H9 (cell line): Measurements from ENCODE around the gene SRGAP2C. TPM values are rescaled to one million over a fixed set of nuclear protein-coding genes. Genes with fewer than 3 reads are reported as not detected.
"Not testable (repeated sequence)": the region's sequence is repeated elsewhere in the genome, so short reads cannot be mapped to it uniquely, and the experiment has no call there.

Source experiments
- DNase-seq: peaks from one replicate; pipeline ENCODE4 v3.0.0-alpha.2; 2017
- H2AFZ ChIP-seq: one replicate; pipeline ENCODE4 v1.6.1; 2013; ENCODE audit warnings: mild to moderate bottlenecking, low read length, control low read depth, moderate library complexity
- H2AK5ac ChIP-seq: 2 replicates; pipeline ENCODE4 v1.6.1; 2013; ENCODE audit warnings: low read length, control low read depth, mixed read lengths; ENCODE audit not compliant: insufficient read length
- H2BK120ac ChIP-seq: one replicate; pipeline ENCODE4 v1.6.1; 2013; ENCODE audit warnings: low read depth, mild to moderate bottlenecking, low read length, control low read depth, inconsistent platforms; ENCODE audit not compliant: poor library complexity, severe bottlenecking
- H2BK12ac ChIP-seq: 2 replicates; pipeline ENCODE4 v1.6.1; 2013; ENCODE audit warnings: low read length, control low read depth, mixed read lengths, low read depth; ENCODE audit not compliant: insufficient read length
- H2BK15ac ChIP-seq: 2 replicates; pipeline ENCODE4 v1.6.1; 2013; ENCODE audit warnings: low read depth, low read length, control low read depth
- H2BK20ac ChIP-seq: one replicate; pipeline ENCODE4 v1.6.1; 2013; ENCODE audit warnings: low read depth, mild to moderate bottlenecking, low read length, control low read depth, inconsistent platforms; ENCODE audit not compliant: poor library complexity, severe bottlenecking
- H2BK5ac ChIP-seq: 2 replicates; pipeline ENCODE4 v1.6.1; 2013; ENCODE audit warnings: low read length, control low read depth, mixed read lengths; ENCODE audit not compliant: insufficient read length
- H3K14ac ChIP-seq: 2 replicates; pipeline ENCODE4 v1.6.1; 2013; ENCODE audit warnings: low read length, control low read depth; ENCODE audit not compliant: insufficient read depth
- H3K18ac ChIP-seq: 2 replicates; pipeline ENCODE4 v1.6.1; 2013; ENCODE audit warnings: low read depth, mild to moderate bottlenecking, mixed read lengths, low read length, control low read depth; ENCODE audit not compliant: insufficient read length
- H3K23ac ChIP-seq: 2 replicates; pipeline ENCODE4 v1.6.1; 2013; ENCODE audit warnings: low read length, control low read depth, mixed read lengths, low read depth; ENCODE audit not compliant: insufficient read length
- H3K23me2 ChIP-seq: 2 replicates; pipeline ENCODE4 v1.6.1; 2013; ENCODE audit warnings: low read depth, mild to moderate bottlenecking, mixed read lengths, low read length, control low read depth; ENCODE audit not compliant: insufficient read length, poor library complexity, severe bottlenecking
- H3K27ac ChIP-seq: 2 replicates; pipeline ENCODE4 v1.5.1; 2013; ENCODE audit warnings: low read length, control low read depth, mixed read lengths, low read depth; ENCODE audit not compliant: insufficient read length
- H3K27me3 ChIP-seq: 2 replicates; pipeline ENCODE4 v1.6.1; 2013; ENCODE audit warnings: low read length, control low read depth, inconsistent platforms; ENCODE audit not compliant: insufficient read depth
- H3K4ac ChIP-seq: 2 replicates; pipeline ENCODE4 v1.6.1; 2013; ENCODE audit warnings: low read depth, mild to moderate bottlenecking, control low read depth, inconsistent platforms, low read length, moderate library complexity
- H3K4me1 ChIP-seq: 2 replicates; pipeline ENCODE4 v1.6.1; 2013; ENCODE audit warnings: low read length, control low read depth, inconsistent platforms; ENCODE audit not compliant: insufficient read depth
- H3K4me2 ChIP-seq: 2 replicates; pipeline ENCODE4 v1.6.1; 2013; ENCODE audit warnings: low read length, control low read depth, mixed read lengths; ENCODE audit not compliant: insufficient read length, insufficient read depth
- H3K56ac ChIP-seq: 2 replicates; pipeline ENCODE4 v1.6.1; 2013; ENCODE audit warnings: low read depth, mild to moderate bottlenecking, mixed read lengths, low read length, control low read depth; ENCODE audit not compliant: insufficient read length
- H3K79me1 ChIP-seq: 2 replicates; pipeline ENCODE4 v1.6.1; 2013; ENCODE audit warnings: low read depth, mild to moderate bottlenecking, moderate library complexity, low read length, control low read depth, inconsistent platforms; ENCODE audit not compliant: insufficient read depth, poor library complexity, severe bottlenecking
- H3K79me2 ChIP-seq: 2 replicates; pipeline ENCODE4 v1.6.1; 2013; ENCODE audit warnings: low read length, control low read depth, inconsistent platforms; ENCODE audit not compliant: insufficient read depth
- H3K9ac ChIP-seq: 2 replicates; pipeline ENCODE4 v1.6.1; 2013; ENCODE audit warnings: low read length, control low read depth, mixed read lengths; ENCODE audit not compliant: insufficient read length; ENCODE audit errors: extremely low read depth
- H3K9me3 ChIP-seq: one replicate; pipeline ENCODE4 v1.6.1; 2013; ENCODE audit warnings: low read depth, low read length, inconsistent platforms; ENCODE audit not compliant: control insufficient read depth
- H3T11ph ChIP-seq: one replicate; pipeline ENCODE4 v1.6.1; 2013; ENCODE audit warnings: mild to moderate bottlenecking, low read length, control low read depth, inconsistent platforms
- H4K20me1 ChIP-seq: one replicate; pipeline ENCODE4 v1.6.1; 2013; ENCODE audit not compliant: control insufficient read depth, insufficient read length, insufficient read depth
- H4K5ac ChIP-seq: 2 replicates; pipeline ENCODE4 v1.6.1; 2013; ENCODE audit warnings: low read depth, mild to moderate bottlenecking, mixed read lengths, low read length, control low read depth; ENCODE audit not compliant: insufficient read length
- H4K8ac ChIP-seq: replicated peaks from 2 replicates; pipeline ENCODE4 v1.6.1; 2013; ENCODE audit warnings: low read length, control low read depth, mixed read lengths, low read depth; ENCODE audit not compliant: insufficient read length
- H4K91ac ChIP-seq: 2 replicates; pipeline ENCODE4 v1.6.1; 2013; ENCODE audit warnings: low read depth, mild to moderate bottlenecking, moderate library complexity, mixed read lengths, low read length, control low read depth; ENCODE audit not compliant: insufficient read length
- H3K27ac Mint-ChIP-seq, 3 experiments: 2 replicates in 2 of 3; 3 replicates in 1 of 3; pipeline ENCODE4 v1.8.0; 2020 to 2021; ENCODE audit warnings: mixed read lengths in 3 of 3, mild to moderate bottlenecking in 1 of 3, moderate library complexity in 1 of 3
- H3K27me3 Mint-ChIP-seq: 2 replicates; pipeline ENCODE4 v1.8.0; 2021; ENCODE audit warnings: low read depth, mild to moderate bottlenecking, moderate library complexity, mixed read lengths
- H3K36me3 Mint-ChIP-seq, 3 experiments: 2 replicates in 2 of 3; 3 replicates in 1 of 3; pipeline ENCODE4 v1.8.0; 2020 to 2021; ENCODE audit warnings: low read depth in 3 of 3, mixed read lengths in 3 of 3; ENCODE audit not compliant: insufficient read depth in 1 of 3
- H3K4me1 Mint-ChIP-seq, 2 experiments: 2 replicates each; pipeline ENCODE4 v1.8.0; 2020; ENCODE audit warnings: mixed read lengths in 2 of 2
- H3K4me3 Mint-ChIP-seq, 2 experiments: 2 replicates in 1 of 2; 3 replicates in 1 of 2; pipeline ENCODE4 v1.8.0; 2020 to 2021; ENCODE audit warnings: mild to moderate bottlenecking in 2 of 2, mixed read lengths in 2 of 2, moderate library complexity in 1 of 2
- H3K9me3 Mint-ChIP-seq, 2 experiments: 2 replicates in 1 of 2; 3 replicates in 1 of 2; pipeline ENCODE4 v1.8.0; 2020; ENCODE audit warnings: mild to moderate bottlenecking in 2 of 2, mixed read lengths in 2 of 2, moderate library complexity in 1 of 2
- WGBS: extraction: QIAGEN DNeasy Blood & Tissue Kit; methylation state at CpG from one replicate; pipeline ENCODE4 v1.1.7; 2013; ENCODE audit warnings: missing lambda C conversion rate, low lambda C conversion rate, mixed read lengths; ENCODE audit not compliant: insufficient read length; ENCODE audit errors: extremely low coverage; 5-methylcytosine and 5-hydroxymethylcytosine counted together
- total RNA-seq: library from RNA; stranded (reverse); gene quantifications from 2 replicates; pipeline ENCODE4 v1.2.1, GENCODE V29; 2021

The SRGAP2C gene
- total RNA-seq, 1 experiment from 2014 or later = 16.5 TPM

DNA sequence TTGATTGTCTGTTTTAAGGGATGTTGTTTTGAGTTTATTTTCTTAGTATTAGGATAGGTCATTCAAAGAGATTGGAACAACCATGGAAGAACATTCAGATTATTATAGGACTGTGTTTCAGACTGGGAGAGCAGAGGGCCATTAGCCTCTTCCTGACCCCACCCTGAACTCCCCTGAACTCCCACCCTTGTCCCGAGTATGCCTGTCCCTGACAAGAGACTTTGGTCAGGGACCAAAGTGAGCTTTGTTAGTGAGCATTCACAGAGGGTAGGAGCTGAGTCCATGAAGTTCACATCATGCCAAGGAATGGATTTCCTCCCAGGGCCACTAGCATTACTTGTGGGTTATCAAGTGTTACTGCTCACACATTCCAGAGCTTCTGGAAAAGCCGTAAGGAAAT lies 172.0 kb downstream of the SRGAP2C start:
- H3K36me3 Mint-ChIP-seq, H3K18ac ChIP-seq, H2BK120ac ChIP-seq, H3K56ac ChIP-seq, H3K4me3 Mint-ChIP-seq, H2BK15ac ChIP-seq, H3K4me1 Mint-ChIP-seq, H2BK12ac ChIP-seq, H3K4me1 ChIP-seq, H2BK5ac ChIP-seq, H3T11ph ChIP-seq, H3K9ac ChIP-seq, H3K27me3 Mint-ChIP-seq, H3K79me1 ChIP-seq, H3K4ac ChIP-seq, H3K23me2 ChIP-seq, H2AK5ac ChIP-seq, H3K79me2 ChIP-seq, H3K23ac ChIP-seq, H3K9me3 ChIP-seq, H2BK20ac ChIP-seq, H3K9me3 Mint-ChIP-seq, H3K27me3 ChIP-seq, H3K14ac ChIP-seq, H4K8ac ChIP-seq, H3K4me2 ChIP-seq, H2AFZ ChIP-seq, H3K27ac ChIP-seq, H4K5ac ChIP-seq, H4K91ac ChIP-seq, H4K20me1 ChIP-seq, H3K27ac Mint-ChIP-seq, DNase-seq: not testable (repeated sequence)
- no CpG with 5 or more reads among the region's 2 CpGs for WGBS

DNA sequence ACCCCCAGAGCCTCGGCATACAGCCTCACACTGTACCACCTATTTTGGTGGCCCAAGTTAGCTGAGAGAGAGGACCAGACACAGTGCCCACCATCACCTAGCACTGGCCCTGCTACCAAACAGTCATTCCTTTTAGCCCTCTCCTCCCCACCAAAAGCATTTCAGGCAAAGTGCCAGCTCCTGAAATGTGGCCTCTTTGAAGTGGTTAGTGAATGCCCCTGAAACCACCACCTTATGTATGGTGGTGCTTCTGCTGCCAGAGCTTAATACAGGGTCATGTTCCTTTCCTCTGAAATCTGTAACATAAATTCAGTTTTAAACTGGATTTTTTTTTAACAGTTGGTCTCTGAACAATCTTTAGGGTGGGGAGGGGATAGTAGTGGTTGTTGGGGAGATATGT lies 175.8 kb downstream of the SRGAP2C start:
- not testable (repeated sequence) for H3K79me1 ChIP-seq, H4K20me1 ChIP-seq, H2BK5ac ChIP-seq, H3K79me2 ChIP-seq, H3K23me2 ChIP-seq, H3K27me3 Mint-ChIP-seq, H3K36me3 Mint-ChIP-seq, H3K27me3 ChIP-seq, H2AK5ac ChIP-seq, H3K4me1 Mint-ChIP-seq, H3K9ac ChIP-seq, H3K4me1 ChIP-seq, H3K4me2 ChIP-seq, H3K4ac ChIP-seq, H2BK12ac ChIP-seq, H4K8ac ChIP-seq, H3K56ac ChIP-seq, H3K27ac Mint-ChIP-seq, H3K9me3 Mint-ChIP-seq, H4K5ac ChIP-seq, H3K14ac ChIP-seq, H3K23ac ChIP-seq, DNase-seq, H2AFZ ChIP-seq, H3K9me3 ChIP-seq, H3T11ph ChIP-seq, H2BK20ac ChIP-seq, H2BK15ac ChIP-seq, H3K27ac ChIP-seq, H3K4me3 Mint-ChIP-seq, H3K18ac ChIP-seq, H4K91ac ChIP-seq, H2BK120ac ChIP-seq
- WGBS = no CpG with 5 or more reads among the region's 1 CpG
